AG04449 (cell line): Measurements from ENCODE around the gene STAB1.
A peak's percentile ranks its signal among the peaks of the same experiment; 100 is the strongest.

Experiments used
- CTCF ChIA-PET: fragments of 350-600 bp; formaldehyde crosslinking; extraction: SDS; loops from one replicate; lab custom pipeline; 2021; ENCODE audit warnings: antibody characterized with exemption; lab: Yijun Ruan, JAX
- POLR2A ChIA-PET: fragments of 400-600, 350-600 bp; formaldehyde crosslinking; extraction: SDS; loops from one replicate; lab custom pipeline; 2020; ENCODE audit warnings: antibody characterized with exemption, inconsistent platforms; lab: Yijun Ruan, JAX
- DNase-seq: peaks from one replicate; pipeline ENCODE4 v3.0.0-alpha.2; 2010; ENCODE audit warnings: low read depth, low spot score
- H3K4me3 ChIP-seq: 2 replicates; pipeline ENCODE4 v1.5.1; 2011; ENCODE audit warnings: low read depth, mild to moderate bottlenecking, control low read depth, low read length
- CTCF ChIP-seq: IDR thresholded peaks from one replicate; pipeline ENCODE4 v1.5.1; 2011; ENCODE audit warnings: mild to moderate bottlenecking, moderate library complexity, low read length, control low read depth, inconsistent platforms; ENCODE audit not compliant: insufficient read depth; ENCODE audit errors: missing control alignments

The STAB1 gene

GRCh38 chr3:52536369-52537164 lies 41.4 kb downstream of the STAB1 start, which contains the start of gene UQCC5:
UQCC5 (plus strand) TSS chr3:52536605; CDS start chr3:52536756, 151 bp downstream.
- peak; percentile 87 for DNase-seq
- no peak for TF ChIP-seq CTCF
- CTCF ChIA-PET = interaction anchor here (1.0 to 1.3 kb wide), 2 partner anchors 11 to 109 kb away, joined by 4 read pairs; no protein-coding TSS in a partner anchor
- peak within 1 kb of the TSS; percentile 91 for H3K4me3 ChIP-seq
- POLR2A ChIA-PET = interaction anchor here (0.6 to 1.1 kb wide), 9 partner anchors 8 to 157 kb away, joined by 3 to 9 read pairs (median 4); no protein-coding TSS in a partner anchor

GRCh38 chr3:52537165-52537620 lies 42.1 kb downstream of the STAB1 start:
- no peak for TF ChIP-seq CTCF
- CTCF ChIA-PET = interaction anchor here (0.9 kb wide), 1 partner anchor 48 kb away, joined by 3 read pairs; no protein-coding TSS in a partner anchor
- POLR2A ChIA-PET = interaction anchor here (1.0 kb wide), 1 partner anchor 15 kb away, joined by 3 read pairs; no protein-coding TSS in a partner anchor
- DNase-seq = no peak
- H3K4me3 ChIP-seq = peak overlapping the region; percentile 91

- ChIA-PET POLR2A (interaction anchor here (1.0 kb wide), 1 partner anchor 14 kb away, joined by 3 read pairs; no protein-coding TSS in a partner anchor), CTCF (interaction anchor here (0.9 kb wide), 1 partner anchor 48 kb away, joined by 3 read pairs; no protein-coding TSS in a partner anchor)
- DNase-seq = no peak
- peak overlapping the region; percentile 91 for H3K4me3 ChIP-seq
- no peak for TF ChIP-seq CTCF
Observed at GRCh38 chr3:52537726-52538421, 42.7 kb downstream of the STAB1 start.

GRCh38 chr3:52539010-52539653 lies 44.0 kb downstream of the STAB1 start:
- POLR2A ChIA-PET = interaction anchor here (0.7 kb wide), 1 partner anchor 91 kb away, joined by 3 read pairs; no protein-coding TSS in a partner anchor
- DNase-seq = no peak
- CTCF ChIA-PET = no interaction called here
- no peak for TF ChIP-seq CTCF
- no peak overlapping the region for H3K4me3 ChIP-seq

- CTCF ChIA-PET = interaction anchor here (1.2 kb wide), 1 partner anchor 141 kb away, joined by 3 read pairs; no protein-coding TSS in a partner anchor
- TF ChIP-seq CTCF = no peak
- DNase-seq = no peak
- POLR2A ChIA-PET = no interaction called here
- no peak overlapping the region for H3K4me3 ChIP-seq
Observed at GRCh38 chr3:52541050-52541449, 45.9 kb downstream of the STAB1 start.
